ENCODE results near the gene R3HDML. TPM values are rescaled to one million over a fixed set of nuclear protein-coding genes. Genes with fewer than 3 reads are reported as not detected.
"Not testable (repeated sequence)": the region's sequence is repeated elsewhere in the genome, so short reads cannot be mapped to it uniquely, and the experiment has no call there.

R3HDML gene
- total RNA-seq, 1 donor from 2014 or later, result not detected

GRCh38 chr20:44345147-44345546, 8.3 kb downstream of the R3HDML start:
- Mint-ChIP-seq H3K36me3 (no peaks in the 10 kb centered on the region), H3K9me3 (no peaks in the 10 kb centered on the region), H3K27me3 (ENCODE audit: low read depth) (no peaks in the 10 kb centered on the region), H3K4me1 (peaks cover 6% of the 10 kb centered on the region), H3K27ac (no peak overlapping the region), H3K4me3 (no peak overlapping the region)
- no peak for TF ChIP-seq CTCF (IDR thresholded peaks at IDR 0.05; ENCODE audit: unreplicated experiment)
- no peak for DNase-seq (ENCODE audit: low spot score in 2 of 2, unreplicated experiment in 2 of 2)

- H3K4me1 Mint-ChIP-seq; DNase-seq (ENCODE audit: low spot score in 2 of 2, unreplicated experiment in 2 of 2); H3K9me3 Mint-ChIP-seq; H3K36me3 Mint-ChIP-seq; H3K27me3 Mint-ChIP-seq (ENCODE audit: low read depth); H3K27ac Mint-ChIP-seq; H3K4me3 Mint-ChIP-seq: not testable (repeated sequence)
These were observed 9.1 kb downstream of the R3HDML start for GRCh38 chr20:44345941-44346340.

- peaks cover 9% of the 10 kb centered on the region for H3K4me1 Mint-ChIP-seq
- no peak overlapping the region for H3K27ac Mint-ChIP-seq
- no peak for DNase-seq (ENCODE audit: low spot score in 2 of 2, unreplicated experiment in 2 of 2)
- no peaks in the 10 kb centered on the region for H3K9me3 Mint-ChIP-seq
- no peak for TF ChIP-seq CTCF (IDR thresholded peaks at IDR 0.05; ENCODE audit: unreplicated experiment)
- no peaks in the 10 kb centered on the region for H3K36me3 Mint-ChIP-seq
- no peak overlapping the region for H3K4me3 Mint-ChIP-seq
- H3K27me3 Mint-ChIP-seq (ENCODE audit: low read depth), result no peaks in the 10 kb centered on the region
These were observed 11.4 kb downstream of the R3HDML start for GRCh38 chr20:44348168-44348659.

GRCh38 chr20:44349349-44349748, 12.5 kb downstream of the R3HDML start:
- no peaks in the 10 kb centered on the region for H3K9me3 Mint-ChIP-seq

GRCh38 chr20:44350567-44350966, 13.7 kb downstream of the R3HDML start:
- H3K4me3 Mint-ChIP-seq, result no peak overlapping the region
- DNase-seq (ENCODE audit: low spot score in 2 of 2, unreplicated experiment in 2 of 2), result no peak
- H3K27me3 Mint-ChIP-seq (ENCODE audit: low read depth), result no peaks in the 10 kb centered on the region
- peaks cover 9% of the 10 kb centered on the region for H3K4me1 Mint-ChIP-seq
- H3K27ac Mint-ChIP-seq, result no peak overlapping the region
- no peak for TF ChIP-seq CTCF (IDR thresholded peaks at IDR 0.05; ENCODE audit: unreplicated experiment)
- H3K9me3 Mint-ChIP-seq, result no peaks in the 10 kb centered on the region
- H3K36me3 Mint-ChIP-seq, result no peaks in the 10 kb centered on the region

More at GRCh38 chr20:44349349-44349748, 12.5 kb downstream of the R3HDML start:
- Mint-ChIP-seq H3K4me1 (peaks cover 9% of the 10 kb centered on the region), H3K27me3 (ENCODE audit: low read depth) (no peaks in the 10 kb centered on the region), H3K36me3 (no peaks in the 10 kb centered on the region), H3K4me3 (no peak overlapping the region), H3K27ac (peak overlapping the region; percentile 16)
- DNase-seq (ENCODE audit: low spot score in 2 of 2, unreplicated experiment in 2 of 2), result no peak
- no peak for TF ChIP-seq CTCF (IDR thresholded peaks at IDR 0.05; ENCODE audit: unreplicated experiment)

GRCh38 chr20:44354979-44355497, 18.2 kb downstream of the R3HDML start:
- DNase-seq (ENCODE audit: low spot score in 2 of 2, unreplicated experiment in 2 of 2), result no peak
- H3K9me3 Mint-ChIP-seq, result no peaks in the 10 kb centered on the region
- H3K27ac Mint-ChIP-seq, result no peak overlapping the region
- H3K4me3 Mint-ChIP-seq, result no peak overlapping the region
- H3K4me1 Mint-ChIP-seq, result peaks cover 9% of the 10 kb centered on the region
- no peaks in the 10 kb centered on the region for H3K36me3 Mint-ChIP-seq
- no peak for TF ChIP-seq CTCF (IDR thresholded peaks at IDR 0.05; ENCODE audit: unreplicated experiment)
- H3K27me3 Mint-ChIP-seq (ENCODE audit: low read depth), result peaks cover 6% of the 10 kb centered on the region

Data from mesothelial cell of epicardium (in vitro differentiated cells).